Muscle of arm (tissue), 12 donors: Measurements from ENCODE around the gene PLCXD1. TPM values are rescaled to one million over a fixed set of nuclear protein-coding genes. Genes with fewer than 3 reads are reported as not detected.
"Not testable (repeated sequence)": the region's sequence is repeated elsewhere in the genome, so short reads cannot be mapped to it uniquely, and the experiment has no call there.

ENCODE experiments used
- DNase-seq: peaks from one replicate; pipeline ENCODE4 v3.0.0-alpha.2; 2013
- polyA plus RNA-seq, 12 donors: library from polyadenylated mRNA; unstranded; fragments of 120-200 nt; gene quantifications; one replicate each; pipeline ENCODE4 v1.2.1, GENCODE V29; 2013; ENCODE audit not compliant: insufficient read length in 12 of 12

Gene PLCXD1
- polyA plus RNA-seq, 12 donors = 10.5 to 29.7 (median 13.9) TPM; not detected in 1

DNA sequence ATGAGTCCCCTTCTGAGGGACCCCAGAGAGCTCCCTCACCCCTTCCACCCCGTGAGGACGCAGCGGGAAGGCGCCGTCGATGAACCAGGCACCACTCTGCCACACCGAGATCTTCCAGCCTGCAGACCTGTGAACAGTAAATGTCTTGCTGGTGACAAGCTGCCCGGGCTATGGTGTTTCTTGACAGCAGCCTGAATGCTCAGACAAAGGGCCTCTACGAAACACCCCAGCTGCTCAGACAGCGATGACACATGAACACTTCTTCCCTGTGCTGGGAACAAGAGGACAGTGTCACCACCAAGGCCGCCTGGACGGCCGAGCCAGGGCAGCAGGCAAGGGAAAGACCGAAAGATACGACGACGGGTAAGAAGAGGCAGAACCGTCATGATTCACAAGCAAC lies 68.0 kb downstream of the PLCXD1 start:
- DNase-seq = no peak

DNA sequence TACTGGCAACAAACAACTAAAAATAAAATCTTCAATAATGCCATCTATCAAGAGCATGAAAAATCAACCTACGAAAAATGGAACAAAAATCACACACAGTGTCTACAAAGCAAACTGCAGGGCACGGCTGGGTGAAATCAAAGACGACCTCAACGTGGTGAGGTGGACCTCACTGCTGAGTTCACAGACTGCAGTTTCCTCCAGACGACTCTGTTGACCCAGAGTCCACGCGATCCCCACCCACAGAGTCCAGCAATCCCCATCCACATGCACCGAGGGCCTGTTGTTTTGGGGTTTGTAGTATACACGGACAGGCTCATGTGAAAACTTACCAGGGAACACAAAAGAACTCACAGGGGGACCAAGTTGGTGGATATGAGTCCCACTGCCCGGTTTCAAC lies 68.5 kb downstream of the PLCXD1 start:
- DNase-seq = no peak

GRCh38 chrX:350148-350533 lies 69.0 kb downstream of the PLCXD1 start:
- no peak for DNase-seq

DNA sequence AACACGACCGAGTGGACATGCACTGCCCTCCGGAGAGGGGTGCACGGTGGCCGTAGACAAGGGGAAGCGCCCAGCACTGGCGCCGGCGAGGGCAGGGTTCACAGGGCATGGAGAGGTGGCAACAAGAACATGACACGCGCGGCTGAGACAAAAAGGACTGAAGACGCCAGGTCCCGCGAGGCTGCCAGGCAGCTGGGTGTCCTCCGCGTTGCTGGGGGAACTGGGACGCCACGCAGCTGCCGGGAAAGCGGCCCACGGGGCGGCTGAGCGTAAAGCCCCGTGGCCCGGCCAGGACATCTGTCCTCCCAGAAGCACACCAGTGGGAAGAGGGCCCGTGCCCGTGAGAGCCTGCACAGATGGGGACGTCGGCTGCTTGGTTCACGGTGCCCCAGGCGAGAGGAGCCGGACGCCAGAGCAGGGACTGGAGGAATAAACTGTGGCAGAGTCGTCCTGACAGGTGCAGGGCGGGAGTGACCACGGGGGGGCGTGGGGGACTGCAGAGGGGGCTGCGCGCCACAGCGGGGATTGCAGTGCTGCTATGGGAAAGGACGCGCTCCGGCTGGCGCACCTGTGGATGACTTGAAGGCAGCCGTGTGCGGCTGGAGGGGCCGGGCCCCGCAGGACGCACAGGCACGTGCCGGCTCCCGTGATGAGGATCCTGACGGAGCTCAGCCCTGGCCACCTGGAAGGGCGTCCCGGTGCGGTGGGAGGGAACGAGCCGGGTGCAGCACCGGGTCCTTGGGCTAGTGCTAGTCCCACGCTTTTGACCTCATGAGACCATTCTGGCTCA lies 69.5 kb downstream of the PLCXD1 start:
- DNase-seq = no peak

- DNase-seq = not testable (repeated sequence)
Measured at GRCh38 chrX:351324-351641, 70.1 kb downstream of the PLCXD1 start.

GRCh38 chrX:351736-352135 lies 70.6 kb downstream of the PLCXD1 start:
- no peak for DNase-seq

GRCh38 chrX:352181-352580 lies 71.0 kb downstream of the PLCXD1 start:
- DNase-seq = no peak

DNA sequence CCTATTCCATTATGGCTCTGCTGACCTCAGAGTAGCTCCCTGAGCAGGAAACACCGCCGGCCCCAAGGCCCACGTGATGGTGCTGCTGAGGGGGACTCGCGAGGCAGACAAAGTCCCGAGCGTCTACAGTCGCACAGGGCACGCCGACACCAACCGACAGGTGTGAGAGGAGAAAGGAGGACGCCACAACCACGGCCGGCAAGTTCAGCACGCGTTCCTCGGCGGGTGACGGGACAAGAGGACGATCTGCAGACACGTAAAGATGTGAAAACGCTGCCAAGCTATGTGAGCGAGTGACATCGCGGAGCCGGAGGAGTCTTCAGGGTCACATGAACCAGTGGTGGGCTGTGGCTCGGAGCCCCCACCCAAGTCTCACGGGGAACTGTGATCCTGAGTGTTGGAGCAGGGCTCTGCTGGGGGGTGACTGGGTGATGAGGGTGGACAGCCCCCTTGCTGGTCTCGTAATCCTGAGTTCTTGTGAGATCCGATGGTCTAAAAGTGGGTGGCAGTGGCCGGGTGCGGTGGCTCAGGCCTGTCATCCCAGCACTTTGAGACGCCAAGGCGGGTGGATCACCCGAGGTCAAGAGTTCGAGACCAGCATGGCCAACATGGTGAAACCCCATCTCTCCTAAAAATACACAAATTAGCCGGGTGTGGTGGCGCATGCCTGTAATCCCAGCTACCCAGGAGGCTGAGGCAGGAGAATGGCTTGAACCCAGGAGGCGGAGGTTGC lies 71.6 kb downstream of the PLCXD1 start:
- no peak for DNase-seq

Other genes with a start within 250 kb of the PLCXD1 start
- 10 to 100 TPM in 11 of 12 donors, not detected in 1; 30.9 to 60.2 (median 40.9) TPM for gene GTPBP6, start 37.4 kb downstream of the PLCXD1 start, polyA plus RNA-seq
- 100 to 1,000 TPM in 11 of 12 donors, not detected in 1; 109 to 264 (median 171) TPM for gene PPP2R3B, start 105.5 kb downstream of the PLCXD1 start, polyA plus RNA-seq